Kidney (tissue), 14 donors: ENCODE measurements around the gene PNMA8C. TPM values are rescaled to one million over a fixed set of nuclear protein-coding genes. Genes with fewer than 3 reads are reported as not detected.

ENCODE experiments used
- DNase-seq, 5 donors: peaks; one replicate each; pipeline ENCODE4 v3.0.0-alpha.2; 2013 to 2020
- FAIRE-seq: peaks from 2 replicates; lab custom pipeline; 2012; peaks lifted over from hg19 to GRCh38; lab: Jason Lieb, UNC
- H3K27ac ChIP-seq, 2 donors: one replicate each; pipeline ENCODE4 v1.7.0; 2013; ENCODE audit warnings: low read depth in 2 of 2, low read length in 2 of 2, inconsistent platforms in 1 of 2
- H3K27me3 ChIP-seq: one replicate; pipeline ENCODE4 v1.7.1; 2013; ENCODE audit warnings: low read length, inconsistent platforms; ENCODE audit not compliant: control insufficient read depth, insufficient read depth
- H3K36me3 ChIP-seq, 3 donors: one replicate each; pipeline versions ENCODE4 v1.7.0 to v1.7.1; 2013; ENCODE audit warnings: low read length in 3 of 3, control low read depth in 1 of 3, inconsistent platforms in 1 of 3; ENCODE audit not compliant: insufficient read depth in 3 of 3, control insufficient read depth in 2 of 3
- H3K4me1 ChIP-seq, 3 donors: one replicate each; pipeline versions ENCODE4 v1.7.0 to v1.7.1; 2013; ENCODE audit warnings: low read length in 3 of 3, inconsistent platforms in 1 of 3, low read depth in 1 of 3; ENCODE audit not compliant: control insufficient read depth in 2 of 3, insufficient read depth in 2 of 3
- H3K4me3 ChIP-seq, 3 donors: one replicate each; pipeline versions ENCODE4 v1.7.0 to v1.8.1; 2013; ENCODE audit warnings: low read length in 3 of 3, control low read depth in 1 of 3, inconsistent platforms in 1 of 3
- H3K9ac ChIP-seq, 3 donors: one replicate each; pipeline versions ENCODE4 v1.7.0 to v1.7.1; 2013; ENCODE audit warnings: low read length in 3 of 3, control low read depth in 1 of 3, inconsistent platforms in 1 of 3
- H3K9me3 ChIP-seq, 3 donors: one replicate each; pipeline versions ENCODE4 v1.7.0 to v1.7.1; 2013; ENCODE audit warnings: low read length in 3 of 3, control low read depth in 1 of 3, inconsistent platforms in 1 of 3; ENCODE audit not compliant: control insufficient read depth in 2 of 3, insufficient read depth in 1 of 3
- CTCF ChIP-seq: IDR thresholded peaks from 3 replicates; pipeline ENCODE4 v1.5.1; 2012; ENCODE audit warnings: mild to moderate bottlenecking, moderate library complexity, borderline replicate concordance; ENCODE audit not compliant: insufficient read depth; ENCODE audit errors: extremely low read depth
- intact Hi-C: fragments of 100-400 bp; cut with DNase I; formaldehyde crosslinking; loops from one replicate; pipeline ENCODE4 v1.11.1; 2022
- polyA plus RNA-seq: library from polyadenylated mRNA; stranded (reverse); fragments of 350-450 nt; fragmentation: Illumina TruSeq; extraction: RNeasy Lipid Tissue Mini Kit (QIAGEN cat#74804); gene quantifications from one replicate; pipeline ENCODE4 v1.2.3, GENCODE V29; 2014; ENCODE audit warnings: low read depth, low replicate concordance; ENCODE audit not compliant: insufficient read depth
- total RNA-seq: library from RNA; stranded (reverse); fragmentation: NEBNext Ultra II Directional; extraction: Animal tissue kit (Norgen Biotek cat#: 25700); gene quantifications from one replicate; pipeline ENCODE4 v1.2.1, GENCODE V29; 2021
- donor health status: control.
- donor health status: control.
- donor health status: control.
- donor health status: control.
- donor health status: control.
- donor health status: DM: yes; HTN: yes; CAD: no.
- donor health status: Normal renal cell carcinoma (clear cell type).

Gene PNMA8C
- total and polyA plus RNA-seq, 2 donors from 2014 or later = 0.09 TPM

- no peak overlapping the region for H3K4me3 ChIP-seq
- FAIRE-seq = no peak
Measured at GRCh38 chr19:46427518-46428045, 1.2 kb downstream of the PNMA8C start.

DNA sequence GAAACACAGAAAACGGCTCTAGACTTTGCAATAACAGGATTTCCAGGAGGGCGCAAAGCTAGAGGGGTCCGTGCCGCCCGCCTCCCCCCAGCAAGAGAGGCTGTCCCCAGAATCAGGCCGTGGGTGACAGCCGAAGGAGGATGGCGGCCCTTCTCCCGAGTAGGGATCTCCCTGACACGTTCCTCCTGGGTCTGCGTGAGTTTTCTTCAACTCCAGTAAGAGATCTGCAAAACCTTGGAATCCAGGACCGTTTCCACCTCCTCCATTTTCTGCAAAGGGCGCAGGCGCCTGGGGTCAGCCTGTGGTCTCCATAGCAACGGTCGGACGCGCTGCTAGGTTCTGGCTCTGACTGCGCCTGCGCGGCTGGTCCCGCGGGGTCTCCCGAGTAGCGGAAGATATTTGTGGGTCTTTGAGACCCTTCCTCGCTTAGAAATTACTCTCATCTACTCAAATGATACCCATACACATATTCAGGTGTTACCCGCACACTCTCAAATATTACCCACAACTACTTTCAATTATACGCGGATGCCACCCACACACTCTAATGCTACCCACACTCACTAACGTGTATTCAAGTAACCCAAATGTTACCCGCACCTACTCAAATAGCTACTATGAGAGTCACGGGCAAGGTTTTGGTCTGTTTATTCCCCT is 2.1 kb downstream of the PNMA8C start:
- no peak for TF ChIP-seq CTCF
- peak overlapping the region; percentile 73 to 80 for H3K27ac ChIP-seq
- DNase-seq (peak; percentile 90 to 96 (median 94)), FAIRE-seq (no peak)
- peaks cover 2 to 9% (median 8%) of the 10 kb centered on the region in 3 donors for H3K4me1 ChIP-seq
- intact Hi-C loops = no loop called here
- H3K4me3 ChIP-seq = peak overlapping the region; percentile 78 to 83 (median 79)
- no peaks in the 10 kb centered on the region for H3K36me3 ChIP-seq
- H3K9ac ChIP-seq = peak overlapping the region; percentile 31 to 59 (median 52)
- H3K9me3 ChIP-seq = no peaks in the 10 kb centered on the region
- H3K27me3 ChIP-seq = no peaks in the 10 kb centered on the region

More at GRCh38 chr19:46427518-46428045, 1.2 kb downstream of the PNMA8C start:
- no peaks in the 10 kb centered on the region for H3K36me3 ChIP-seq
- H3K4me1 ChIP-seq = peaks cover 2 to 9% (median 8%) of the 10 kb centered on the region in 3 donors
- peak in 1 of 5 donors; percentile 69 for DNase-seq
- H3K9me3 ChIP-seq = no peaks in the 10 kb centered on the region
- no peak for TF ChIP-seq CTCF
- H3K27me3 ChIP-seq = no peaks in the 10 kb centered on the region
- intact Hi-C loops = no loop called here
- H3K9ac ChIP-seq = no peak overlapping the region
- no peak overlapping the region for H3K27ac ChIP-seq

DNA sequence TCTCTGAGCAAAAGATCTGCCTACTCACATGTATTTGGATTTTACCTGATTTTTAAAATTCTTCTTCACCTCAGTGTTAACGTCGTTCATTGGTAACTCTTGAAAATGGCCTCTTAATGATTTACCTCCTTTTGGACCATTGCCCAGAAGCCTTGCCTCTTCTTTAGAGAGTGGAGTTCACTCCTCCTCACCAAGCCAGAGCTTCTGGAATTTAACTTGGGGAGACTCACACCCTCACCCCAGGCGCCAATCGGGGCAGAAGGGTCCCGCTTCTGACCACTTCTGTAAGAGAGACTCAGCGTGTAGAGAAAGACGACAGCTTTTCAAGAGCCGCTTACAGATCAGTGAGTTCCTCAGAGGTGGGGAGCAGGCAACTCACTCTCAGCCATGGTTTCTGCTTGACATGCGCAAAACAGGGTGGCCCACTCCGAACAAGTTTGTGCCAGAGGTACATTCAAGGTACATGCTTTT is 2.7 kb downstream of the PNMA8C start:
- Histone ChIP-seq H3K4me1 (peaks cover 2 to 9% (median 8%) of the 10 kb centered on the region in 3 donors), H3K9me3 (no peaks in the 10 kb centered on the region), H3K4me3 (peak overlapping the region; percentile 78 to 83 (median 79)), H3K27ac (peak overlapping the region; percentile 73 to 80), H3K36me3 (no peaks in the 10 kb centered on the region), H3K9ac (peak overlapping the region; percentile 31 to 59 (median 52)), H3K27me3 (no peaks in the 10 kb centered on the region)
- TF ChIP-seq CTCF = no peak
- intact Hi-C loops = no loop called here
- DNase-seq (peak; percentile 56 to 97 (median 64)), FAIRE-seq (no peak)
